ENCODE results near the gene PCED1B. TPM values are rescaled to one million over a fixed set of nuclear protein-coding genes. Genes with fewer than 3 reads are reported as not detected.
"Not testable (repeated sequence)": the region's sequence is repeated elsewhere in the genome, so short reads cannot be mapped to it uniquely, and the experiment has no call there.

Gene PCED1B
- total RNA-seq, 1 donor from 2014 or later, result under 0.01 TPM

DNA sequence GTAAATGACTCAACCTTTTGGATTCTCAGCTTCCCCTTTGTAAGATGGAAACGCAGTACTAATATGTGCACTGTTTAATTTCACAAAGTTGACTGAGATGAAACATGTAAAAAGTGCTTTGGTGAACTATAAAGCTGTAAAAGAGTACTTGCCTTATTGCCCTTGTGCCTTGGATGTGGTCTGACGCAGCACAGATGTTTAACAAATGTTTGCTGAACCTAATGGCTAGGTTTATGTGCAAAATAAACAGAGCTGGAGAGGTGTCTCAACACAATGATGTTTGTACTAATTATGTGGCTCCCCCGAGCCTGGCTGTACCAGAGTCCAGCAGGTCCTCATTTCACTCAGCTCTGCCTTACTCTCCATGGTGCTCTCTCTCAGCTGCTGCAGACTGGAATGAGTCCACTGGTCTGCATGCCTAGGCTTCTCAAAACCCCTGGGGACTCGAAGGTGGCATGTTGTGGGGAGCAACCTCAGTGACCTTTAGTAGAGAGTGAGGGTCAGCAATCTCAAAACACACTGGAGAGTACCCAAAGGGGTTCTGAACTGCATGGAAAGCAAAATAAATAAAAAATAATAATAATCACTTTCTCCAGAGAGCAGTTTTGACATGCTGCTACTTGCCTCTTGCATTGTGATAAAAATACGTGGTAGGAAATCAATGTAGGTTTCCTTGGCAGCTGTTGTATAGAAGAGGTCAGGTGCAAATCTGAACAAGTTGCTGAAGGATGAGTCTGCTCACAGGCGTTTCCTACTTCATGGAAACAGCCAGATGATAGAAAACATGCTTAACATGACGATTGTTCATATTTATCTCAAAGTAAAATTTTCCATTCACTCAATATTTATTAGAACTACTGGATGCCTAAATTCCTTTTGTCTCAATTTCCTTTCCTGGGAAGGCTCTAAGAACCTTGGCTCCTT lies 8.9 kb downstream of the PCED1B start:
- DNase-seq (ENCODE audit: low read depth in 2 of 2), result peak; percentile 47 to 93

GRCh38 chr12:47091009-47091408 lies 11.6 kb downstream of the PCED1B start:
- no peak for DNase-seq (ENCODE audit: low read depth in 2 of 2)

- DNase-seq (ENCODE audit: low read depth in 2 of 2), result no peak
Observed at GRCh38 chr12:47094804-47095203, 15.4 kb downstream of the PCED1B start.

GRCh38 chr12:47095446-47096236 lies 16.2 kb downstream of the PCED1B start:
- peak in 1 of 2 donors; percentile 18 for DNase-seq (ENCODE audit: low read depth in 2 of 2)

DNA sequence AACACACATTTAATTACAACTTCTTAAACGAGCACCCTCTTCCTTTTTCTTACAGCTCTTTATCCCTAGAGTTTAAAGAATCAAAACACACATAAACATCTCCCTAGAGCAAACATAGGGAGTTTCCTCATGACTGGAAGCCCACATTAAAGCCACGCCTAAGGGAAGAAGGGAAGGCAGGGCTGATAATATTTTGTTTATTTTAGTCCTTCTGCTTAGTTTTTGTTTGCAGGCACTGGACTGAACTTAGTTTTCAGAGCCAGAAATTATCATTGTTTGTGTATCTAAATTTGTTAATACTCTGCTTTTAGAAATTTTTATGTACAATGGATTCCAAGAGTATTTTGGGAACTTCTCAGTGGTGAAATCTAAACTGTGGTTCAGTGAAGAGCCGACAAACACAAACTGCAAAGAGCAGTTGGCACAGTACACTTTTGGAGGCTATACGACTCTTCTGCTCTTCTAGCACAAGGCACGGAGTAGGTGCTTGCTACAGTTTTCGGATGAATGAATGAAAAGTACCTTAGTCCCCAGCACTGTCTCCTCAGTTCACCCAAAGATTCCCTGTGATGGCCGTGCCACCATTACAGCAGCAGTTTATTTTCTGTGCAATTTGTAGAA lies 18.0 kb downstream of the PCED1B start:
- no peak for DNase-seq (ENCODE audit: low read depth in 2 of 2)

DNA sequence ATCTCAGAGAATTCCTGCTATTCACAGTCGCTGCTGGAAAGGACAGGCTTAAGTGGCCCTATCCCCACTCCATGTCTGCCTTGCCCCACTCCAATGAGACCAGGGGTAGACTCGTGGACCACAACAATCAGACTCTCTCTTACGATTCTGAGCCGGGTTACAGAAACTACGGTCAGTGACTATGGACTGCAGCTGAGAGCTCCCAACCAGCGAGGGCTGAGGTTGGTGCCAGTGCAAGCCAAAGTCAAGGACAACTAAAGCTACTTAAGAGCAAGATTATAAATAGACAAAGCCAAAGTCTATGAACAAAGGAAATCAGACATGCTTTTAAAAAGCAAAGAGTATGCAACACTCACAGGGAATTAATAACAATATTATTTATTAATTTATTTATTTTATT lies 18.7 kb downstream of the PCED1B start:
- DNase-seq (ENCODE audit: low read depth in 2 of 2), result no peak

- no peak for DNase-seq (ENCODE audit: low read depth in 2 of 2)
Observed at GRCh38 chr12:47099610-47100009, 20.2 kb downstream of the PCED1B start.

GRCh38 chr12:47100160-47100559 lies 20.7 kb downstream of the PCED1B start:
- no peak for DNase-seq (ENCODE audit: low read depth in 2 of 2)

DNA sequence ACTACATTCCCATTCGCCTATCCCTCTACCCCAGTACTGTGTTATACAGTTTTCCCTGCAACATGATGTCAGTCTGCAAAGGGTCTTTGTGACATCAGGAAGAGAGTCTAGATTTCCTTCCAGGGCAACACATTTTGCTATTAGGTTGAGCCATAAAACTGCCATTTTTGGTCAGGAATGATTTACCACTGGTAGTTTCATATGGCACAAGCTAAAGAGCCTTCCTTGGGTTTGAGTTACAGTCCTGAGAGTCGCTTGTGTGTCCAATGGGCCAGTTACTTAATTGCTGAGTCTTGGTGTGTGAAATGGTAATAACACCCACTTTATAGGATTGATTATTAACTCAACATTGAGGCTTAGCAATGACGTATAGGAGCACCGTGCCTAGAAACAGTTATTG lies 23.0 kb downstream of the PCED1B start:
- DNase-seq (ENCODE audit: low read depth in 2 of 2), result no peak

GRCh38 chr12:47102845-47103651 lies 23.6 kb downstream of the PCED1B start:
- DNase-seq (ENCODE audit: low read depth in 2 of 2), result no peak

- no peak for DNase-seq (ENCODE audit: low read depth in 2 of 2)
Observed at GRCh38 chr12:47105914-47106674, 26.7 kb downstream of the PCED1B start.

DNA sequence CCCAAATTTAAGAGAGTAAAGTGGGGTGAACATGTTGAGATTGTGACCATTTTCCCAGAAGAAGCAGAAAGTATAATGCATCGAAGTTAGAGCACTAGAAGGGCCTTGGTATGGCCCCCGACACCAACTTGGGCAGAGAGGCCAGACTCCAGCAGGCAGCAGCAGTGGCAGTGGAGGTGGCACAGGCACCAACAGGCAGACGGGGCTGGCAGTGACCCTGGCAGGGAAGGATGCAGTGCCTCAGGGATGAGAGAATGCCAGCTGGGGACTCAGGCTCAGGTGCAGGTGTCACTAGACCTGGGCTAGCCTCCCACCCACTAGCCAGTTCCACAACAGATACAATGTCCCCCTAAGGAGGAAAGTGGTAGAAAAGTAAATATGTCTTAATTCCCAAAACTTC lies 28.0 kb downstream of the PCED1B start:
- no peak for DNase-seq (ENCODE audit: low read depth in 2 of 2)

DNA sequence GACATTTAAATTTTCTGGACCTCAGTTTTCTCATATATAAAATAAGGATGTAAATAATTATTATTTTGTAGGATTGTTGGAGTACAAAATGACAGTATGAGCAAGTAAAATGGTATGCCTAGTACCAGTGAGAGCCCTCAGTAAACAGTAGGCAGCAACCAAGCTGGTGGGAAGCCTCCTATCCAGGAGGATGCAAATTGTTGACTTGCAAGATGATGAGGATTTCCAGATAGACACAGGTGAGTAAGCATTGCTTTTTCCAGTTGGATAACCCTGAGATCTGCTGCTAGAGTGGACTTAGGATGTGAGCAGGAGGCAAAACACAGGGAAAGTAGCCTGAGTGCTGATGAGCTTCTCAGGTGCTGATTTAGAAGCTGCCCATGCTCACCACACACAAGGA lies 28.5 kb downstream of the PCED1B start:
- DNase-seq (ENCODE audit: low read depth in 2 of 2), result no peak

- DNase-seq (ENCODE audit: low read depth in 2 of 2), result no peak
Observed at GRCh38 chr12:47110011-47110541, 30.7 kb downstream of the PCED1B start.

- no peak for DNase-seq (ENCODE audit: low read depth in 2 of 2)
Observed at GRCh38 chr12:47110718-47111391, 31.4 kb downstream of the PCED1B start.

DNA sequence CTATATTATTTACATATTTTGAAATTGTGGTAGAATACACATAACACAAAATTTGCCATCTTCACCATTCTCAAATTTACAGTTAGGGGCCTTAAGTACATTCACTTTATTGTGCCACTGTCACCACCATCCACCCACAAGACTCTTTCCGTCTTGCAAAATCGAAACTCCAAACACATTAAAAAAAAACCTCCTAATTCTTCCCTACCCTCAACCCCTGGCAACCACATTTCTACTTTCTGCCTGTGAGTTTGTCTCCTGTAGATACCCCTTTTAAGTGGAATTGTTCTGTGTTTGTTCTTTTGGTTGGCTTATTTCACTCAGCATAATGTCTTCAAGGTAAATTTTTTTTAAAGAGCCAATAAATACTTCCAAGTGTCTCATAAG lies 32.0 kb downstream of the PCED1B start:
- no peak for DNase-seq (ENCODE audit: low read depth in 2 of 2)

DNA sequence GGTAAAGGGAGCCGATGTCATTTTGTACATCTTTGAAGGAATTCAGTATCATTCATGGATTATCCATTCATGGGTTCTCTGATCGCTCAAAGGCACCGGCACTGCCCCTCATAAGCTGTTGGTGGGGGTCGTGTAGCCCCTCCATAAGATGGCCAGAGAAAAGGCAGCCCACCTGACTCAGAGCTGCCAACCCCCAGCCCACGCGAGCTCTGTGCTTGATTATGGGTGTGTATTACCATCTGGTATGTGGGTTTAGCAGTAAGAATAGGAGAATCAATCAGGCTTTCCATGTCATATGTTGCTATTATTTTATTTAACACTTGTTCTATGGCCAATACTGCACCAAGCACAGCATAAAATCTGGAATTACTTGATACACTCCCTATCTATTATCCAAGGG lies 32.4 kb downstream of the PCED1B start:
- DNase-seq (ENCODE audit: low read depth in 2 of 2), result no peak

DNA sequence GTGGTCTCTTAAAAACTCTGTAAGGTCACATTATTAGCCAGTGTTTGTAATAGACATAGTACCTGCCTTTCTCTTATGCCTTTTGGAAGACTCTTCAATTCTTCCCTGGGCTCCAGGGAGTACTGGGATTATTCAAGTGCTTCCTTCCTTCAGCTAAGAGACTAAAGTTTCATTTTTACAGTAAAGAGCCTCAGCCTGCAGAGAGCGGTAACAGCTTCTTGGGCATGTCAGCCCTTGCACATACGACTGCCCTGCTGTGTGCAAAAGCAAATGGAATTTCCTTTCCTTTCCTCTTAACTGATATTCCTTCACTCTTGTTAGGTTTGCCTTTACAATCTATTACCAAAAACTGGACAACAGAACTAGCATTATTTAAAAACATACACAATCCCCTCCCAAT lies 33.3 kb downstream of the PCED1B start:
- DNase-seq (ENCODE audit: low read depth in 2 of 2), result no peak

GRCh38 chr12:47114481-47114892 lies 35.1 kb downstream of the PCED1B start:
- DNase-seq (ENCODE audit: low read depth in 2 of 2), result no peak

GRCh38 chr12:47117305-47117704 lies 37.9 kb downstream of the PCED1B start:
- not testable (repeated sequence) for DNase-seq (ENCODE audit: low read depth in 2 of 2)
